Mucosa of descending colon (tissue), 3 donors: ENCODE results near the gene BCKDK. TPM values are rescaled to one million over a fixed set of nuclear protein-coding genes. Genes with fewer than 3 reads are reported as not detected.

Source experiments
- ATAC-seq: fragments of 200-7000 bp; cut with Tn5 transposase; one replicate; pipeline ENCODE4 v1.9.1; 2020; ENCODE audit warnings: mild to moderate bottlenecking, moderate library complexity
- DNase-seq, 3 donors: peaks; one replicate each; pipeline ENCODE4 v3.0.0-alpha.2; 2020
- H3K36me3 ChIP-seq: fragments of 200-600 bp; one replicate; pipeline ENCODE4 v1.8.0; 2021; ENCODE audit warnings: low read depth, mild to moderate bottlenecking
- H3K4me1 ChIP-seq: fragments of 200-600 bp; one replicate; pipeline ENCODE4 v1.8.0; 2021; ENCODE audit warnings: low read depth, mild to moderate bottlenecking
- H3K4me3 ChIP-seq: fragments of 200-600 bp; one replicate; pipeline ENCODE4 v1.8.0; 2021; ENCODE audit warnings: mild to moderate bottlenecking
- H3K9me3 ChIP-seq: fragments of 200-600 bp; one replicate; pipeline ENCODE4 v1.8.0; 2021; ENCODE audit warnings: mild to moderate bottlenecking
- intact Hi-C, 2 donors: fragments of 100-400 bp; cut with DNase I in 1 of 2; cut with micrococcal nuclease in 1 of 2; formaldehyde crosslinking; loops; one replicate each; pipeline versions ENCODE4 v1.11.0 to v1.11.1; 2022; cut with DNase I, micrococcal nuclease
- total RNA-seq, 3 donors: library from RNA; stranded (reverse); fragmentation: NEBNext Ultra II Directional in 2 of 3; extraction: Animal tissue kit (Norgen Biotek cat#: 25700) in 2 of 3; gene quantifications; one replicate each; pipeline versions ENCODE4 v1.2.1 to v1.2.4, GENCODE V29; 2021 to 2023
- TF ChIP-seq, protein P1 (sequence below): fragments of 200-600 bp; IDR thresholded peaks from one replicate; pipeline ENCODE4 v1.8.0; 2022; ENCODE audit warnings: antibody characterized with exemption, mild to moderate bottlenecking
- donor health status: DM: no; HTN: no; CAD: no; lungs with moderate emphysema.
- donor health status: DM: no; HTN: no; CAD: no.
- donor health status: DM: no; HTN: yes; CAD: no.

The BCKDK gene
- total RNA-seq, 3 donors from 2014 or later, result 31.7 to 40.1 (median 36.6) TPM

DNA sequence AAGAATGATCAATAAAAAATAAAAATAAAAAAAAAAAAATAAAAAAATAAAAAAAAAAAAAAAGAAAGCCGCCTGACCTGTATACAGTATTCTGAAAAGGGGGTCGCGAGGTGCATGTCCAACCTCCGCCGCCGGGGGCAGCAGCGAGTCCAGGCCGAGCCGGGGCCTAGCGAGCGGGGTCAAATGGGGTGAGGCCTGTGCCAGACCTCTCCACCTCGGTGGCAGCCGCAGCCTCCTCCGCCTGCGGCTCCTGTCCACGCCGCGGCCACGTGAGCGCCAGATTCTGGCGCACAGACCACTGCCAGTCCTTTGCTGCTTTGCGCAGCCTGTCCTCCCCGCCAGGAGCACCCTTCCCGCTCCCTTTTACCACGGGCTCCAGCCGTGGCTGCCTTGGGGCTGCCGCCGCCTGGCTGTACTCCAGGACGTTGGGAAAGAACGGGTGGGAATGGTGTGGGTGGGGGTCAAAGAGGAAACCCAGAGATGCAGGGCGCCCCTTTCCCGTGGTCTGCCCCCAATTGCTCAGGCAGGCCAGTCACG, 2.4 kb upstream of the BCKDK start:
- no peaks in the 10 kb centered on the region for H3K9me3 ChIP-seq
- peak; percentile 87 to 92 (median 91) for DNase-seq
- no peaks in the 10 kb centered on the region for H3K36me3 ChIP-seq
- peak; percentile 87 for ATAC-seq
- intact Hi-C loops, result no loop called here
- peaks cover 17% of the 10 kb centered on the region for H3K4me1 ChIP-seq
- H3K4me3 ChIP-seq, result no peak overlapping the region
- TF ChIP-seq, protein P1, sequence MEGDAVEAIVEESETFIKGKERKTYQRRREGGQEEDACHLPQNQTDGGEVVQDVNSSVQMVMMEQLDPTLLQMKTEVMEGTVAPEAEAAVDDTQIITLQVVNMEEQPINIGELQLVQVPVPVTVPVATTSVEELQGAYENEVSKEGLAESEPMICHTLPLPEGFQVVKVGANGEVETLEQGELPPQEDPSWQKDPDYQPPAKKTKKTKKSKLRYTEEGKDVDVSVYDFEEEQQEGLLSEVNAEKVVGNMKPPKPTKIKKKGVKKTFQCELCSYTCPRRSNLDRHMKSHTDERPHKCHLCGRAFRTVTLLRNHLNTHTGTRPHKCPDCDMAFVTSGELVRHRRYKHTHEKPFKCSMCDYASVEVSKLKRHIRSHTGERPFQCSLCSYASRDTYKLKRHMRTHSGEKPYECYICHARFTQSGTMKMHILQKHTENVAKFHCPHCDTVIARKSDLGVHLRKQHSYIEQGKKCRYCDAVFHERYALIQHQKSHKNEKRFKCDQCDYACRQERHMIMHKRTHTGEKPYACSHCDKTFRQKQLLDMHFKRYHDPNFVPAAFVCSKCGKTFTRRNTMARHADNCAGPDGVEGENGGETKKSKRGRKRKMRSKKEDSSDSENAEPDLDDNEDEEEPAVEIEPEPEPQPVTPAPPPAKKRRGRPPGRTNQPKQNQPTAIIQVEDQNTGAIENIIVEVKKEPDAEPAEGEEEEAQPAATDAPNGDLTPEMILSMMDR, result peak; percentile 91

DNA sequence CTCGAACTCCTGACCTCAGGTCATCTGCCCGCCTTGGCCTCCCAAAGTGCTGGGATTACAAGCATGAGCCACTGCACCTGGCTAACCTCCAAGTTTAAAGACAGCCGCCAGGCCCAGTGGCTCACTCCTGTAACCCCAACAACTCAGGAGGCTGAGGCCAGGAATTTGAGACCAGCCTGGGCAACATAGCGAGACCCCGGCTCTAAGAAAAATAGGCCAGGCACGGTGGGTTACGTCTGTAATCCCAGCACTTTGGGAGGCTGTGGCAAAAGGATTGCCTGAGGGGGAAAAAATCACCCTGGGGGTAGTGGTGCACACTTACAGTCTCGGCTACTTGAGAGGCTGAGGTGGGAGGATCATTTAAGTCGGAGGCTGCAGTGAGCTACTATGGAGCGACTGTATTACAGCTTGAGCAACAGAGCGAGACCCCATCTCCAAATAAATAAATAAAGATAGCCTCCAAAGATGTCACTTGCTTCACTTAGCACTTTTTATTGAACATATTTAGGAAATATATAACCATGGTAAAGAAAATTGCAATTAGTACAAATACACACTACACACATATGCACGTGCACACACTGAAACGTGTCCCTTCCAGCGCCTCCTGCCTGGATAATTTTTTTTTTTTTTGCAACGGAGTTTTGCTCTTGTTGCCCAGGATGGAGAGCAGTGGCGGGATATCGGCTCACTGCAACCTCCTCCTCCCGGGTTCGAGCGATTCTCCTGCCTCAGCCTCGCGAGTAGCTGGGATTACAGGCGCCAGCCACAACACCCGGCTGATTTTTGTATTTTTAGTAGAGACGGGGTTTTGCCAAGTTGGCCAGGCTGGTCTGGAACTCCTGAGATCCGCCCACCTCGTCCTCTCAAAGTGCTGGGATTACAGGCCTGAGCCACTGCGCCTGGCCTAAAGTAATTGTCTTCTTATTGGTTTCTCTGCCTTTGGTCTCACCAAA, 1.4 kb upstream of the BCKDK start:
- Histone ChIP-seq H3K4me3 (no peak overlapping the region), H3K9me3 (no peaks in the 10 kb centered on the region), H3K4me1 (peaks cover 17% of the 10 kb centered on the region), H3K36me3 (no peaks in the 10 kb centered on the region)
- ATAC-seq, result no peak
- DNase-seq, result no peak
- TF ChIP-seq, protein P1, result no peak
- intact Hi-C loops, result no loop called here

DNA sequence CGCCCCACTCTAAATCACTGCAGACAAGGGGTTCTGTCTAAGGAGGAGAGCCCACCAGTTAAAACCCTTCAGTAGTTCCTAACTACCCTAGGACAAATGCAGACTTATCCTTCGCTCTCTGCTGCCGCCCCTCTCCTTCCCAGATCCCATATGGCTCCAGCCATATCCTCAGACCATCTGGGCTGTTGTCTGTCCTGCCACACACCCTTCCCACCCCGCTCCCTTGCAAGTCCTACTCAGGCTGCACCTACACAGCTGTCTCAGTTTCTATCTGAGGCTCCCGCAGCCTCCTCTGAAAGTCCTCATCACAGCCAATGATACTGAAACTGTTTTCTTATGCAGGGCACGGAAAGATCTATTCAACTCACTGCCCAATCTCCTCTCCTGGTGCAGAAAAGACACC, 720 bp upstream of the BCKDK start:
- TF ChIP-seq, protein P1, result no peak
- Histone ChIP-seq H3K9me3 (no peaks in the 10 kb centered on the region), H3K4me1 (peaks cover 17% of the 10 kb centered on the region), H3K36me3 (no peaks in the 10 kb centered on the region), H3K4me3 (no peak overlapping the region)
- no peak for DNase-seq
- ATAC-seq, result no peak
- intact Hi-C loops, result no loop called here

DNA sequence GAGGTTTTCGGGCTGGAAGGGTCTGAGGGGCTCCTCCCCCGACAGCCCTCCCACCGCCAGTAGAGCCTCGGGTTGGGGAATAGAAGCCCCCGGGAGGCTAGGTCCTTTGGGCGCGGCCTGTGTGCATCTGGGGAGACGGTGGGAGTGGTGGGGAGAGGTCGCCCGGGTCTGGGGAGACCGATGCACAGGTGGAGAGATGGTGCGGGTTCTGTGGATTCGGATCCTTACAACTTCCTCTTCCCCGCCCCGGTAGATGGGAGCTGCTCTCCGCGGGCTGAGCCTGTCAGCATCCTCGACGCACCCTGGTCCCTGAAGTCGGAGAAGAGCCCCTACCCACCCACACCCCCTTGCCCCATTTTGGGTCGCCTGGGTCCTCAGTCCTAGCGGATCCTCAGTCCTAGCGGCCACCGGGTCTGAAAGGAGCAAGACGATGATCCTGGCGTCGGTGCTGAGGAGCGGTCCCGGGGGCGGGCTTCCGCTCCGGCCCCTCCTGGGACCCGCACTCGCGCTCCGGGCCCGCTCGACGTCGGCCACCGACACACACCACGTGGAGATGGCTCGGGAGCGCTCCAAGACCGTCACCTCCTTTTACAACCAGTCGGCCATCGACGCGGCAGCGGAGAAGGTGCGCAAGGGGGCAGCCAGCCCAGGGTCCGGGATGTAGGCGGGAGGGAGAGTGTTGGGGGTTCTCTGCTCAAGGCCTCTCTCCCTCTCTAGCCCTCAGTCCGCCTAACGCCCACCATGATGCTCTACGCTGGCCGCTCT, 790 bp downstream of the BCKDK start:
- H3K4me3 ChIP-seq, result peak overlapping the region; percentile 69
- peak; percentile 4 for ATAC-seq
- intact Hi-C loops, result no loop called here
- H3K36me3 ChIP-seq, result no peaks in the 10 kb centered on the region
- TF ChIP-seq, protein P1, result no peak
- peaks cover 17% of the 10 kb centered on the region for H3K4me1 ChIP-seq
- no peak for DNase-seq
- H3K9me3 ChIP-seq, result no peaks in the 10 kb centered on the region

DNA sequence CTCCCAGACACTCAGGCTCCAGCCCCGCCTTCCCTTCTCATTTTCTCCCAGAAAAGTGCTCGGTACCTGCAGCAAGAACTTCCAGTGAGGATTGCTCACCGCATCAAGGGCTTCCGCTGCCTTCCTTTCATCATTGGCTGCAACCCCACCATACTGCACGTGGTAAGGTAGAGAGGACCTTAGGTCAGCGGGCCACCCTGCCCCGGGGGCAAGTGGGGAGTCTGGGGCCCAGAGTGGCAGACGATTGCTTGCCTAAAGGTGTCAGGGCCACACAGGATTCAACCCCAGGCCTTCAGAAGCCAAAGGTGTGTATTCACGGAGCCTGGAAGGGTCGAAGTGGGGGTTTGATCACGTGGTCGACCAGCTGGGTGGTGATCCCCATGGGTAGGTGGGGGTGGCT, 1.4 kb downstream of the BCKDK start:
- DNase-seq, result no peak
- Histone ChIP-seq H3K4me3 (no peak overlapping the region), H3K9me3 (no peaks in the 10 kb centered on the region), H3K4me1 (peaks cover 20% of the 10 kb centered on the region), H3K36me3 (no peaks in the 10 kb centered on the region)
- ATAC-seq, result no peak
- intact Hi-C loops, result no loop called here
- TF ChIP-seq, protein P1, result no peak
